C4-2B (cell line): ENCODE results near the gene TENM4.

Experiments
- ZFX ChIP-seq: fragments of 450-650 bp; IDR thresholded peaks from 2 replicates; pipeline ENCODE4 v1.6.1; 2017
- TF ChIP-seq, protein P1 (sequence below): fragments of 450-650 bp; conservative IDR thresholded peaks from 2 replicates; pipeline ENCODE4 v1.5.1; 2017; ENCODE audit warnings: mild to moderate bottlenecking

DNA sequence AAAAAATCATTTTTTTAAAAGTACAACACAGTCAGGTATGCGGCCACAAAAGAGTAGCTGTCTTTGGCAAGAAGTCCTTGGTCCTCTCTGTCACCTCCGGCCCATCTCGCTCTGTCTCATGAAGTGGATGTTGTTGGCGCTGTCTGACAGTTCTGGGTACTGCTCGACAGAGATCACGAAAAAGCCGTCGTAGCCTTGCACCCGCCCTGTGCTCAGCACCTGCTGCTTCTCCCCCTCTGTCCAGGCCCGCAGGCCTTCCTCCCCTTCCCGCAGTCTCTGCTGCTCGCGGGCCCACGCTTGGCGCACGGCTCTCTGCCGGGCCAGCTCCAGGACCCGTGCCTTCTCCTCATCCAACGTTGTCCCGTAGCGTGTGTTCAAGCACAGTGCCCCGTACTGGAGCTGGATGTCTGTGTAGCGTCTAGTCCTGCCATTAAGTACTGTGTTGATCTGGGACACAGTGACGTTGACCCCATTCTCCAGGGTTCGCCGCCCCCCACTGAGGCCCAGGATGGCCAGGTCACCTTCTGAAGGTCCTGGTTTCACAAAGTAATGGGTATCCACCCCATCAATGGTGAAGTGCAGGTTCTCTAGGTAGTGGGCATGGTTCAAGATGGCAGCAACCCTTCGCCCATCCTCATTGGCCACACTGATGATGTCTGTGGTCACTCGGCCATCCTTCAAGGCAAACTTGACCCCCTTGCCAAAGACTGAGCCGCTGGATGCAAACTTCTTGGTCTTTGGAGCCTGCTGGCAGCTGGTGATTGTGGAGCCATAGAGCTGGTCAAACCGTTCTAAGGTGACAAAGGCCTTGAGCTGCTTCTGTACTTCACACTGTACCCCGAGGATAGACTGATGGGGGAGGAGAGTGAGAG lies 782.6 kb downstream of the TENM4 start:
- TF ChIP-seq, protein P1, sequence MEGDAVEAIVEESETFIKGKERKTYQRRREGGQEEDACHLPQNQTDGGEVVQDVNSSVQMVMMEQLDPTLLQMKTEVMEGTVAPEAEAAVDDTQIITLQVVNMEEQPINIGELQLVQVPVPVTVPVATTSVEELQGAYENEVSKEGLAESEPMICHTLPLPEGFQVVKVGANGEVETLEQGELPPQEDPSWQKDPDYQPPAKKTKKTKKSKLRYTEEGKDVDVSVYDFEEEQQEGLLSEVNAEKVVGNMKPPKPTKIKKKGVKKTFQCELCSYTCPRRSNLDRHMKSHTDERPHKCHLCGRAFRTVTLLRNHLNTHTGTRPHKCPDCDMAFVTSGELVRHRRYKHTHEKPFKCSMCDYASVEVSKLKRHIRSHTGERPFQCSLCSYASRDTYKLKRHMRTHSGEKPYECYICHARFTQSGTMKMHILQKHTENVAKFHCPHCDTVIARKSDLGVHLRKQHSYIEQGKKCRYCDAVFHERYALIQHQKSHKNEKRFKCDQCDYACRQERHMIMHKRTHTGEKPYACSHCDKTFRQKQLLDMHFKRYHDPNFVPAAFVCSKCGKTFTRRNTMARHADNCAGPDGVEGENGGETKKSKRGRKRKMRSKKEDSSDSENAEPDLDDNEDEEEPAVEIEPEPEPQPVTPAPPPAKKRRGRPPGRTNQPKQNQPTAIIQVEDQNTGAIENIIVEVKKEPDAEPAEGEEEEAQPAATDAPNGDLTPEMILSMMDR = no peak
- no peak for TF ChIP-seq ZFX
